H1 (cell line): ENCODE measurements around the gene SLC2A5. TPM values are rescaled to one million over a fixed set of nuclear protein-coding genes. Genes with fewer than 3 reads are reported as not detected.

Experiments used
- CBX5 ChIP-seq: fragments of 300-800, 300-1000 bp; sonication (generic); IDR thresholded peaks from 2 replicates; pipeline ENCODE4 v1.7.1; 2016; ENCODE audit warnings: antibody characterized with exemption, low read length, low read depth
- JUN ChIP-seq: IDR thresholded peaks from 2 replicates; pipeline ENCODE4 v1.6.1; 2011; ENCODE audit warnings: low read depth, mild to moderate bottlenecking, improper control_type of control experiment, low read length
- SP1 ChIP-seq: IDR thresholded peaks from 2 replicates; pipeline ENCODE4 v1.6.1; 2011; ENCODE audit warnings: low read depth, low read length
- polyA plus RNA-seq, 7 experiments: library from polyadenylated mRNA; depleted of rRNA in 3 of 7; stranded (reverse) in 5 of 7; unstranded in 2 of 7; fragments of >200 nt in 5 of 7; fragments of 200-250 nt in 2 of 7; gene quantifications; 1 replicate in 5 of 7; 2 replicates in 1 of 7; 4 replicates in 1 of 7; pipeline versions ENCODE4 v1.2.1 to v1.2.3, GENCODE V29; 2011 to 2013; ENCODE audit warnings: missing spikeins in 2 of 7, mixed read lengths in 2 of 7
- total RNA-seq: library from RNA; stranded (reverse); fragmentation: NEBNext Ultra II Directional; extraction: Animal tissue kit (Norgen Biotek cat#: 25700); gene quantifications from 2 replicates; pipeline ENCODE4 v1.2.1, GENCODE V29; 2021
- TF ChIP-seq, protein P1 (sequence below): fragments of 300-600 bp; sonication (generic); IDR thresholded peaks from 2 replicates; pipeline ENCODE4 v1.7.1; 2012; ENCODE audit warnings: low read length, moderate library complexity, mild to moderate bottlenecking, inconsistent platforms; ENCODE audit not compliant: insufficient replicate concordance
- TF ChIP-seq, protein P2 (sequence below): IDR thresholded peaks from 2 replicates; pipeline ENCODE4 v1.6.1; 2011; ENCODE audit warnings: low read length, improper control_type of control experiment

The SLC2A5 gene
- total and polyA plus RNA-seq, 2 of the 8 experiments (the other 6 are each of a cell fraction or from before 2014, with no cell fraction given), result 0.12 TPM; not detected in 1

DNA sequence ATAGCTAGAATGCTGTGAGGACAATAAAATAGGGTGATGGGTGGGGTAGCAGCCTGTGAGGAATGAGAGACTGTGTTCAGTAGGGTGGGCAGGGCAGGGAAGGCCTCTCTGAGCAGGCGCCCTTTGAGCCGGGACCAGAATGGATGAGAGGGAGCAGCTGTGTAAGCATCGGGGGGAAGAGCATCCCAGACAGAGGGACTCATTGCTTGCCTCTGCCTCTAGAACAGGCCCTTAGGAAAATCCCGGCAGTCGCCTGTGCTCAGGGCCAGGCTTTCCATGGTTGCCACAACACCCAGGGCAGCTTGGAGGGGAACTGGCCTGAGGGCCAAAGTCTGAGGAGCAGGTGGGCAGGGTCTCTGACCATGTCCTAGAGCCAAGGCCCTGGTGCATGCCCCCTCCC is 44.0 kb downstream of the SLC2A5 start (continued):
- TF ChIP-seq, protein P1, sequence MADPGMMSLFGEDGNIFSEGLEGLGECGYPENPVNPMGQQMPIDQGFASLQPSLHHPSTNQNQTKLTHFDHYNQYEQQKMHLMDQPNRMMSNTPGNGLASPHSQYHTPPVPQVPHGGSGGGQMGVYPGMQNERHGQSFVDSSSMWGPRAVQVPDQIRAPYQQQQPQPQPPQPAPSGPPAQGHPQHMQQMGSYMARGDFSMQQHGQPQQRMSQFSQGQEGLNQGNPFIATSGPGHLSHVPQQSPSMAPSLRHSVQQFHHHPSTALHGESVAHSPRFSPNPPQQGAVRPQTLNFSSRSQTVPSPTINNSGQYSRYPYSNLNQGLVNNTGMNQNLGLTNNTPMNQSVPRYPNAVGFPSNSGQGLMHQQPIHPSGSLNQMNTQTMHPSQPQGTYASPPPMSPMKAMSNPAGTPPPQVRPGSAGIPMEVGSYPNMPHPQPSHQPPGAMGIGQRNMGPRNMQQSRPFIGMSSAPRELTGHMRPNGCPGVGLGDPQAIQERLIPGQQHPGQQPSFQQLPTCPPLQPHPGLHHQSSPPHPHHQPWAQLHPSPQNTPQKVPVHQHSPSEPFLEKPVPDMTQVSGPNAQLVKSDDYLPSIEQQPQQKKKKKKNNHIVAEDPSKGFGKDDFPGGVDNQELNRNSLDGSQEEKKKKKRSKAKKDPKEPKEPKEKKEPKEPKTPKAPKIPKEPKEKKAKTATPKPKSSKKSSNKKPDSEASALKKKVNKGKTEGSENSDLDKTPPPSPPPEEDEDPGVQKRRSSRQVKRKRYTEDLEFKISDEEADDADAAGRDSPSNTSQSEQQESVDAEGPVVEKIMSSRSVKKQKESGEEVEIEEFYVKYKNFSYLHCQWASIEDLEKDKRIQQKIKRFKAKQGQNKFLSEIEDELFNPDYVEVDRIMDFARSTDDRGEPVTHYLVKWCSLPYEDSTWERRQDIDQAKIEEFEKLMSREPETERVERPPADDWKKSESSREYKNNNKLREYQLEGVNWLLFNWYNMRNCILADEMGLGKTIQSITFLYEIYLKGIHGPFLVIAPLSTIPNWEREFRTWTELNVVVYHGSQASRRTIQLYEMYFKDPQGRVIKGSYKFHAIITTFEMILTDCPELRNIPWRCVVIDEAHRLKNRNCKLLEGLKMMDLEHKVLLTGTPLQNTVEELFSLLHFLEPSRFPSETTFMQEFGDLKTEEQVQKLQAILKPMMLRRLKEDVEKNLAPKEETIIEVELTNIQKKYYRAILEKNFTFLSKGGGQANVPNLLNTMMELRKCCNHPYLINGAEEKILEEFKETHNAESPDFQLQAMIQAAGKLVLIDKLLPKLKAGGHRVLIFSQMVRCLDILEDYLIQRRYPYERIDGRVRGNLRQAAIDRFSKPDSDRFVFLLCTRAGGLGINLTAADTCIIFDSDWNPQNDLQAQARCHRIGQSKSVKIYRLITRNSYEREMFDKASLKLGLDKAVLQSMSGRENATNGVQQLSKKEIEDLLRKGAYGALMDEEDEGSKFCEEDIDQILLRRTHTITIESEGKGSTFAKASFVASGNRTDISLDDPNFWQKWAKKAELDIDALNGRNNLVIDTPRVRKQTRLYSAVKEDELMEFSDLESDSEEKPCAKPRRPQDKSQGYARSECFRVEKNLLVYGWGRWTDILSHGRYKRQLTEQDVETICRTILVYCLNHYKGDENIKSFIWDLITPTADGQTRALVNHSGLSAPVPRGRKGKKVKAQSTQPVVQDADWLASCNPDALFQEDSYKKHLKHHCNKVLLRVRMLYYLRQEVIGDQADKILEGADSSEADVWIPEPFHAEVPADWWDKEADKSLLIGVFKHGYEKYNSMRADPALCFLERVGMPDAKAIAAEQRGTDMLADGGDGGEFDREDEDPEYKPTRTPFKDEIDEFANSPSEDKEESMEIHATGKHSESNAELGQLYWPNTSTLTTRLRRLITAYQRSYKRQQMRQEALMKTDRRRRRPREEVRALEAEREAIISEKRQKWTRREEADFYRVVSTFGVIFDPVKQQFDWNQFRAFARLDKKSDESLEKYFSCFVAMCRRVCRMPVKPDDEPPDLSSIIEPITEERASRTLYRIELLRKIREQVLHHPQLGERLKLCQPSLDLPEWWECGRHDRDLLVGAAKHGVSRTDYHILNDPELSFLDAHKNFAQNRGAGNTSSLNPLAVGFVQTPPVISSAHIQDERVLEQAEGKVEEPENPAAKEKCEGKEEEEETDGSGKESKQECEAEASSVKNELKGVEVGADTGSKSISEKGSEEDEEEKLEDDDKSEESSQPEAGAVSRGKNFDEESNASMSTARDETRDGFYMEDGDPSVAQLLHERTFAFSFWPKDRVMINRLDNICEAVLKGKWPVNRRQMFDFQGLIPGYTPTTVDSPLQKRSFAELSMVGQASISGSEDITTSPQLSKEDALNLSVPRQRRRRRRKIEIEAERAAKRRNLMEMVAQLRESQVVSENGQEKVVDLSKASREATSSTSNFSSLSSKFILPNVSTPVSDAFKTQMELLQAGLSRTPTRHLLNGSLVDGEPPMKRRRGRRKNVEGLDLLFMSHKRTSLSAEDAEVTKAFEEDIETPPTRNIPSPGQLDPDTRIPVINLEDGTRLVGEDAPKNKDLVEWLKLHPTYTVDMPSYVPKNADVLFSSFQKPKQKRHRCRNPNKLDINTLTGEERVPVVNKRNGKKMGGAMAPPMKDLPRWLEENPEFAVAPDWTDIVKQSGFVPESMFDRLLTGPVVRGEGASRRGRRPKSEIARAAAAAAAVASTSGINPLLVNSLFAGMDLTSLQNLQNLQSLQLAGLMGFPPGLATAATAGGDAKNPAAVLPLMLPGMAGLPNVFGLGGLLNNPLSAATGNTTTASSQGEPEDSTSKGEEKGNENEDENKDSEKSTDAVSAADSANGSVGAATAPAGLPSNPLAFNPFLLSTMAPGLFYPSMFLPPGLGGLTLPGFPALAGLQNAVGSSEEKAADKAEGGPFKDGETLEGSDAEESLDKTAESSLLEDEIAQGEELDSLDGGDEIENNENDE, result no peak
- TF ChIP-seq CBX5, result no peak
- TF ChIP-seq, protein P2, sequence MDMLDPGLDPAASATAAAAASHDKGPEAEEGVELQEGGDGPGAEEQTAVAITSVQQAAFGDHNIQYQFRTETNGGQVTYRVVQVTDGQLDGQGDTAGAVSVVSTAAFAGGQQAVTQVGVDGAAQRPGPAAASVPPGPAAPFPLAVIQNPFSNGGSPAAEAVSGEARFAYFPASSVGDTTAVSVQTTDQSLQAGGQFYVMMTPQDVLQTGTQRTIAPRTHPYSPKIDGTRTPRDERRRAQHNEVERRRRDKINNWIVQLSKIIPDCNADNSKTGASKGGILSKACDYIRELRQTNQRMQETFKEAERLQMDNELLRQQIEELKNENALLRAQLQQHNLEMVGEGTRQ, result no peak
- no peak for TF ChIP-seq JUN
- TF ChIP-seq SP1, result no peak
